Upper lobe of left lung (tissue), 6 donors: ENCODE data around the gene DLGAP1. TPM values are rescaled to one million over a fixed set of nuclear protein-coding genes. Genes with fewer than 3 reads are reported as not detected.

Experiments used
- ATAC-seq, 2 donors: fragments of 200-7000 bp; cut with Tn5 transposase; one replicate each; pipeline ENCODE4 v1.9.1; 2022; ENCODE audit warnings: mild to moderate bottlenecking in 2 of 2, moderate library complexity in 2 of 2; ENCODE audit not compliant: low FRiP score in 2 of 2
- DNase-seq, 2 donors: peaks; one replicate each; pipeline ENCODE4 v3.0.0-alpha.2; 2019 to 2020
- H3K27ac ChIP-seq, 4 donors: fragments of 200-600 bp; sonication (generic); one replicate each; pipeline ENCODE4 v1.5.1; 2016 to 2019
- H3K27me3 ChIP-seq, 4 donors: fragments of 200-600 bp; sonication (generic); one replicate each; pipeline ENCODE4 v1.5.1; 2017 to 2019
- H3K36me3 ChIP-seq, 4 donors: fragments of 200-600 bp; sonication (generic); one replicate each; pipeline ENCODE4 v1.5.1; 2016 to 2019
- H3K4me1 ChIP-seq, 4 donors: fragments of 200-600 bp; sonication (generic); one replicate each; pipeline ENCODE4 v1.5.1; 2018 to 2019
- H3K4me3 ChIP-seq, 4 donors: fragments of 200-600 bp; sonication (generic); one replicate each; pipeline ENCODE4 v1.5.1; 2017 to 2019; ENCODE audit warnings: mild to moderate bottlenecking in 2 of 4, moderate library complexity in 1 of 4
- H3K9me3 ChIP-seq, 4 donors: fragments of 200-600 bp; sonication (generic); one replicate each; pipeline ENCODE4 v1.5.1; 2018 to 2019
- CTCF ChIP-seq, 6 experiments: fragments of 450-650 bp in 4 of 6; fragments of 200-600 bp in 2 of 6; sonication (generic) in 2 of 6; IDR thresholded peaks; one replicate each; pipeline ENCODE4 v1.5.1; 2016 to 2019; ENCODE audit warnings: antibody characterized with exemption in 6 of 6
- EP300 ChIP-seq, 4 donors: sonication (generic); formaldehyde crosslinking; IDR thresholded peaks; one replicate each; pipeline ENCODE4 v1.5.1; 2017; ENCODE audit warnings: antibody characterized with exemption in 4 of 4, control low read depth in 2 of 4
- POLR2A ChIP-seq, 4 donors: fragments of 450-650 bp; IDR thresholded peaks; one replicate each; pipeline ENCODE4 v1.5.1; 2016 to 2017; ENCODE audit warnings: antibody characterized with exemption in 4 of 4, mild to moderate bottlenecking in 2 of 4
- POLR2AphosphoS5 ChIP-seq, 2 donors: sonication (generic); formaldehyde crosslinking; IDR thresholded peaks; one replicate each; pipeline ENCODE4 v1.5.1; 2017; ENCODE audit warnings: antibody characterized with exemption in 2 of 2
- WGBS, 2 donors: methylation state at CpG; one replicate each; pipeline ENCODE4 v1.1.5; 2017 to 2018; 5-methylcytosine and 5-hydroxymethylcytosine counted together
- total RNA-seq, 6 donors: library from RNA; depleted of rRNA in 4 of 6; stranded (reverse); fragments of >200 nt in 4 of 6; gene quantifications; one replicate each; pipeline versions ENCODE4 v1.1.0 to v1.2.1, GENCODE V29; 2016 to 2021
- donor health status: DM: no; HTN: no; CAD: no; lungs with moderate emphysema.
- donor health status: DM: no; HTN: yes; CAD: no; lungs with severe emphysema.

The DLGAP1 gene
- total RNA-seq, 6 donors from 2014 or later, result 2.1 to 4.6 (median 3.6) TPM

- 85 to 88% methylated on average over 5 of the region's 5 CpGs for WGBS, 2 donors
- no peak for DNase-seq
- H3K36me3 ChIP-seq, result no peaks in the 10 kb centered on the region
- H3K9me3 ChIP-seq, result no peaks in the 10 kb centered on the region
- no peak overlapping the region for H3K4me3 ChIP-seq
- H3K27ac ChIP-seq, result no peak overlapping the region
- ATAC-seq, result no peak
- no peaks in the 10 kb centered on the region for H3K4me1 ChIP-seq
- TF ChIP-seq CTCF (IDR thresholded peaks at IDR 0.05) (no peak), POLR2AphosphoS5 (IDR thresholded peaks at IDR 0.05) (no peak), EP300 (IDR thresholded peaks at IDR 0.05) (no peak), POLR2A (IDR thresholded peaks at IDR 0.05) (no peak)
- no peaks in the 10 kb centered on the region for H3K27me3 ChIP-seq
Measured at GRCh38 chr18:4267641-4268040, 187.5 kb downstream of the DLGAP1 start.

GRCh38 chr18:4264347-4264791 lies 190.7 kb downstream of the DLGAP1 start:
- Histone ChIP-seq H3K36me3 (no peaks in the 10 kb centered on the region), H3K9me3 (no peaks in the 10 kb centered on the region), H3K27ac (no peak overlapping the region), H3K27me3 (no peaks in the 10 kb centered on the region), H3K4me3 (no peak overlapping the region), H3K4me1 (no peaks in the 10 kb centered on the region)
- WGBS, 2 donors, result 43 to 50% methylated on average over 4 of the region's 4 CpGs
- TF ChIP-seq POLR2AphosphoS5 (IDR thresholded peaks at IDR 0.05) (no peak), EP300 (IDR thresholded peaks at IDR 0.05) (no peak), POLR2A (IDR thresholded peaks at IDR 0.05) (no peak), CTCF (IDR thresholded peaks at IDR 0.05) (no peak)
- no peak for DNase-seq
- no peak for ATAC-seq

GRCh38 chr18:4260107-4260506 lies 195.0 kb downstream of the DLGAP1 start:
- Histone ChIP-seq H3K27me3 (no peaks in the 10 kb centered on the region), H3K9me3 (no peaks in the 10 kb centered on the region), H3K4me3 (no peak overlapping the region), H3K27ac (no peak overlapping the region), H3K36me3 (no peaks in the 10 kb centered on the region), H3K4me1 (no peaks in the 10 kb centered on the region)
- ATAC-seq (no peak), DNase-seq (no peak)
- WGBS, 2 donors, result 87 to 90% methylated on average over 3 of the region's 3 CpGs
- TF ChIP-seq POLR2AphosphoS5 (IDR thresholded peaks at IDR 0.05) (no peak), POLR2A (IDR thresholded peaks at IDR 0.05) (no peak), EP300 (IDR thresholded peaks at IDR 0.05) (no peak), CTCF (IDR thresholded peaks at IDR 0.05) (no peak)

GRCh38 chr18:4256766-4257417 lies 198.2 kb downstream of the DLGAP1 start:
- no peaks in the 10 kb centered on the region for H3K27me3 ChIP-seq
- H3K36me3 ChIP-seq, result no peaks in the 10 kb centered on the region
- H3K4me3 ChIP-seq, result no peak overlapping the region
- no peaks in the 10 kb centered on the region for H3K4me1 ChIP-seq
- TF ChIP-seq EP300 (IDR thresholded peaks at IDR 0.05) (no peak), CTCF (IDR thresholded peaks at IDR 0.05) (no peak), POLR2AphosphoS5 (IDR thresholded peaks at IDR 0.05) (no peak), POLR2A (IDR thresholded peaks at IDR 0.05) (no peak)
- ATAC-seq (no peak), DNase-seq (no peak)
- WGBS, 2 donors, result 63 to 65% methylated on average over 7 of the region's 7 CpGs
- H3K27ac ChIP-seq, result no peak overlapping the region
- H3K9me3 ChIP-seq, result no peaks in the 10 kb centered on the region

GRCh38 chr18:4254840-4255239 lies 200.3 kb downstream of the DLGAP1 start:
- TF ChIP-seq EP300 (IDR thresholded peaks at IDR 0.05) (no peak), POLR2AphosphoS5 (IDR thresholded peaks at IDR 0.05) (no peak), CTCF (IDR thresholded peaks at IDR 0.05) (no peak), POLR2A (IDR thresholded peaks at IDR 0.05) (no peak)
- H3K27me3 ChIP-seq, result no peaks in the 10 kb centered on the region
- H3K9me3 ChIP-seq, result no peaks in the 10 kb centered on the region
- H3K36me3 ChIP-seq, result no peaks in the 10 kb centered on the region
- no peak overlapping the region for H3K4me3 ChIP-seq
- H3K4me1 ChIP-seq, result no peaks in the 10 kb centered on the region
- no peak for ATAC-seq
- DNase-seq, result no peak
- 64 to 66% methylated on average over 7 of the region's 7 CpGs for WGBS, 2 donors
- H3K27ac ChIP-seq, result no peak overlapping the region
